Activated CD4-positive, alpha-beta T cell treated with anti-CD3 and anti-CD28 coated beads, Interleukin-2, amount 10 ng/mL, durations not matched to agents 7 days and 5 days (primary cell): ENCODE results near the gene EFCC1. TPM values are rescaled to one million over a fixed set of nuclear protein-coding genes. Genes with fewer than 3 reads are reported as not detected.

ENCODE experiments used
- CTCF ChIA-PET: fragments of 350-600 bp; sonication (Branson Sonifier 250); formaldehyde crosslinking; loops from one replicate; lab custom pipeline; 2021; ENCODE audit warnings: antibody characterized with exemption; lab: Charles Lee
- POLR2A ChIA-PET: fragments of 350-600 bp; sonication (Branson Sonifier 250); formaldehyde crosslinking; loops from one replicate; lab custom pipeline; 2021; ENCODE audit warnings: antibody characterized with exemption; lab: Charles Lee
- DNase-seq: peaks from one replicate; pipeline ENCODE4 v3.0.0-alpha.2; 2020
- H3K27ac Mint-ChIP-seq: one replicate; pipeline ENCODE4 v1.8.0; 2021; ENCODE audit warnings: mild to moderate bottlenecking, moderate library complexity, mixed read lengths
- H3K27me3 Mint-ChIP-seq: one replicate; pipeline ENCODE4 v1.8.0; 2021; ENCODE audit warnings: mixed read lengths
- H3K36me3 Mint-ChIP-seq: one replicate; pipeline ENCODE4 v1.8.0; 2021; ENCODE audit warnings: low read depth, mixed read lengths
- H3K4me1 Mint-ChIP-seq: one replicate; pipeline ENCODE4 v1.8.0; 2021; ENCODE audit warnings: mixed read lengths
- H3K4me3 Mint-ChIP-seq: one replicate; pipeline ENCODE4 v1.8.0; 2021; ENCODE audit warnings: mild to moderate bottlenecking, moderate library complexity, mixed read lengths
- H3K9me3 Mint-ChIP-seq: one replicate; pipeline ENCODE4 v1.8.0; 2021; ENCODE audit warnings: mixed read lengths
- total RNA-seq, 2 experiments: library from RNA; stranded (reverse); gene quantifications; one replicate each; pipeline ENCODE4 v1.2.3, GENCODE V29; 2021

EFCC1 gene
- total RNA-seq, 2 experiments from 2014 or later: 0.07 TPM; not detected in 1

DNA sequence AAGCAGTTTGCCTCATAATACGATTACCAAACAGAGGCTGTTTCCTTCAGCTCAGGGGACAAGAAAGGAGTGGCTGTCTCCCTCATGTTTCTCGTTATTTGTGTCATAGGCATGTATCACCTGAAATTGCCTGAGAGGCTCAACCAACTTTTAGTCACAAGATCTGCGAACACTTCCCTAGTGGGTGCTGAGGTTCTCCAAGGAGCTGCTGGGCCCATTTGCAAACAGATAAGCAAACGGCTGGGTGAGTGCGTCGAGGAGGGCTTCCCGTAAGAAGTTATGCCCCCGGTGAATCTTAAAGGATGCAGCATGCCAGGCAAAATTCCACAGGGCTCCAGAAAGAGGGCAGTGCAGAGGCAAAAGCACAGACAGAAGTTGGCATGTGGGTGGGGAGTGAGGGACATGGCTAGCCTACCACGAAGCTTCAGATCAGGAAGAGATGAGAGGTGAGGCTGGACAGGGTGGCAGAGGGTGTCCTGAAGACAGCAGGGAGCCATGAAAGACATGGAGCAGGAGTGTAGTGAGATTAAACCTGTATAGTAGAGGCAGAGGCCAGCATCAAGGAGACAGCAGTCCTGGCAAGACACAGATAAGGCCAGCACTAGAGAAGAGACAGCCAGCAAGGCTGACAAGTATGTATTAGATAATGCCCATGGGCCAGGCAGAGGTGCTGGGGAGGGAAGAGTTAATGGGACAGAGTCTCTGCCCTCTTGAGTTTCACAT, 55.5 kb downstream of the EFCC1 start:
- H3K27me3 Mint-ChIP-seq: peaks cover 3% of the 10 kb centered on the region
- peaks cover 17% of the 10 kb centered on the region for H3K4me1 Mint-ChIP-seq
- no peaks in the 10 kb centered on the region for H3K36me3 Mint-ChIP-seq
- no peak for DNase-seq
- ChIA-PET CTCF (interaction anchor here (1.1 to 1.4 kb wide), 3 partner anchors 12 to 30 kb away, joined by 3 to 4 read pairs (median 3); no protein-coding TSS in a partner anchor), POLR2A (no interaction called here)
- H3K9me3 Mint-ChIP-seq: no peaks in the 10 kb centered on the region
- H3K4me3 Mint-ChIP-seq: no peak overlapping the region
- H3K27ac Mint-ChIP-seq: no peak overlapping the region

DNA sequence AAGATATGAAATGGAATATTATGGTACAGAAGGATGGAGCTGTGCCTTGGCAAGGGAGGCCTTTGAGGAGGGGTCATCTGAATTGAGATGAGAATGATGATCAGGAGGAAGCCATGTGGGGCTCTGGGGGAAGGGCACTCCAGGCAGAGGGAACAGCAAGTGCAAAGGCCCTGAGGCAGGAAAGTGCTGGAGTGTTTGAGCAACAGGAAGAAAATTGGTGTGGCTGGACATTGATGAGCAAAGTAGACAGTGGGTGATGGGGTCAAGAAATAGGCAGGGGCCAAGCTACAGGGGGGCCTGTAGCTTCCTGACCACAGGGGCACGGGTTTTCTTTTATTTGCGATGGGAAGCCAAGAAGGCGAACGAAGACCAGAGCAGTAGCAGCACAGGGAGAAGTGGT, 56.1 kb downstream of the EFCC1 start:
- Mint-ChIP-seq H3K9me3 (no peaks in the 10 kb centered on the region), H3K36me3 (no peaks in the 10 kb centered on the region), H3K4me3 (no peak overlapping the region), H3K4me1 (peaks cover 17% of the 10 kb centered on the region), H3K27me3 (peaks cover 3% of the 10 kb centered on the region), H3K27ac (no peak overlapping the region)
- DNase-seq: no peak
- ChIA-PET POLR2A (no interaction called here), CTCF (interaction anchor here (1.1 to 1.6 kb wide), 4 partner anchors 11 to 190 kb away, joined by 3 to 4 read pairs (median 4); no protein-coding TSS in a partner anchor)

DNA sequence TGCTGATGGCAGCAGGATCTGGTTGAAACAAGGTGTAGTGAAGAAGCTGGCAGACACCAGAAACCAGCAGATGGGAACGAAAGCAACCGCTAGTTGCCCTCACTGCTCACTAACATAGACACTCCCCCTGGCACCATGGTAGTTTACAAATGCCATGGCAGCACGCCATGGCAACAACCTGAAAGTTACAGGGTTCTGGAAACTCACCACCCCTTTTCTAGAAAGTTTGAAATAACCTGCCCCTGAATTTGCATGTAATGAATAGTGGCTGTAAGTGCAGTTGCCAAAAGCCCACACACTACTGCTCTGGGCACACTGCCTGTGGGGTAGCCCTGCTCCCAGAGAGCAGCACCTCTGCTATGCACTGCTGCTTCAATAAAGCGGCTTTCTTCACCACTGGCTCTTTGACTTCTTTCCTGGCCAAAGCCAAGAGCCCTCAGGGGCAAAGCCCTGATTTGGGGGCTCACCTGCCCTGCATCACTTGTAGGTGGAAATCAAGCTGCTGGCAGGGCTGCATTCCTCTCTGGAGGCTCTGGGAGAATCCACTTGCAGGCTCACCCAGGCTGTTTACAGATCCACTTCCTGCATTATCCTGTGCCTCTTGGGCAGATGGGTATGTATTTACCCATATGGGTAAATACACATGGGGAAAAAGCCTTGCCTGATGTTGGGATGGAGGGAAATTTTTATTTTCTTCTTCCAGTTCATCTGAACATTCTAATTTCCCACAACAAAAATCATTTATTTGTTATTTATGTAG, 57.5 kb downstream of the EFCC1 start:
- Mint-ChIP-seq H3K4me1 (peaks cover 12% of the 10 kb centered on the region), H3K36me3 (no peaks in the 10 kb centered on the region), H3K27ac (no peak overlapping the region), H3K9me3 (no peaks in the 10 kb centered on the region), H3K27me3 (peaks cover 3% of the 10 kb centered on the region), H3K4me3 (no peak overlapping the region)
- CTCF ChIA-PET: interaction anchor here (1.6 kb wide), 1 partner anchor 188 kb away, joined by 4 read pairs; no protein-coding TSS in a partner anchor
- POLR2A ChIA-PET: no interaction called here
- peak; percentile 35 for DNase-seq

DNA sequence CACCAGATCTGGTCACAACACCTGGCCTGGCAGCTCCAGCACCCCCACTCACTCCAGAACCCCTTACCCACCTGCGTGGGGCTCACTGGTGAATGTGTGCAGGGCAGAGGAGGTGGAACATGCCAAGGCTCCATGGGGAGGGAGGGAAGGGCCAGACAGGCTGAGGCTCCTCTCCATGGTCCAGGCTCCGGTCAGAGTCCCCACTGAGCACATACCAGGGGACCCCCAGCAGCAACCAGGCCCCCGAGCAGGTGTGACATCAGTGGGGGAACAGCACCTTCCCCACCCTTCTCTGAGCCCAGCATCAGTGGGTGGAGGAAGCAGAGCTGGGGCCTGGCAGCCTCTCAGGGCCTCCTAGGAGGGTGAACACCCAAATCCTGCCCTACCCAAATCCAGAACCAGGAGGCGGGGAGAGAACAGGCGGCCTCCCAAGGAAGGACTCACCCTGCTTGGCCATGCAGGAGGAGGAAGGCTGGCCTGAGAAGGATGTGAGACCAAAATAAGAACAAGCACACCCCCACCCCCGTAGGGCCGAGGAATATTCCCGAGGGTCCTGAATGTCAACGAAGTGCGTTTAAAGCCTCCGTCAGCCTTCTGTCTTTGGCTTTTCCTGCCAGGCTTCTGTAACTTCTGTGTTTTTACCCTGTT, 58.3 kb downstream of the EFCC1 start:
- Mint-ChIP-seq H3K27ac (no peak overlapping the region), H3K36me3 (no peaks in the 10 kb centered on the region), H3K27me3 (peaks cover 3% of the 10 kb centered on the region), H3K9me3 (no peaks in the 10 kb centered on the region), H3K4me3 (no peak overlapping the region), H3K4me1 (peaks cover 9% of the 10 kb centered on the region)
- POLR2A ChIA-PET: no interaction called here
- CTCF ChIA-PET: no interaction called here
- DNase-seq: no peak

DNA sequence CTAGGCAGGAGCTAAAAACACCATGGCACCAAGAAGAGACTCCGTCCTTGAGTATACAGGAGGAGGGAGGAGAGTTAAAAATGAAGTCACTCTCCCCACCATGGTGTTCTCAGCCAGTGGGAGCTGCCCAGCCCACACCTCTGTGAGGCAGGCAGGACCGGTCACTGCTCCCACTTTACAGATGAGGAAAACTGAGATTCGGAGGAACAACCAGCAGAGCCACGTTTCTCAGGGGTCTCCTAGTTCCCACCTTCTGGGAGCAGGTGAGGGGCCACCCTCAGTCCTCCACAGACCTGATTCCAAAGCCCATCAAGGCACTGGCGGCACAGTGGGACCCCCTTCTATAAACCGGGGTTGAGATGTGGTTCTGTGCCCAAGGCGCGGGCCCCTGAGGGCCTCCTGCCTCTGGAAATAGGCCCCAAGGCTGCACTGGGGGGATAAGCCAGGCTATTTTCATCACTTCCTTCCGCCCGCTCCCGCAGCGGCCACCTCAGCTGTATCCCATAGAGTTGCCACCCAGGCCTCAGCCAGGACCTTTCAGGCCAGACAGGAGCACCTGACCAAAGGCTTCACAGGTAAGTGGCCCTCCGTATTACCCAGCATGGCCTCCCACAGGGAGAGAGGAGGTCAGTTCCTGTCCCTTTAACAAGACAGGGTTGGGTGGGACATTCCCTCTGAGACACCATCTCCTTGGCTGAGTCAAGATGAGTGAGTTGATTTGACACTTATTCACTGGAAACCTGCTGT, 59.3 kb downstream of the EFCC1 start, which contains the start of gene GP9:
Gene GP9 (plus strand): TSS at position 504 of the 747 bp plus-strand sequence. CDS start 961 bp downstream, outside the sequence.
- DNase-seq: no peak
- no peak within 1 kb of the TSS for H3K4me3 Mint-ChIP-seq
- peaks cover 9% of the 10 kb centered on the region for H3K4me1 Mint-ChIP-seq
- no peaks in the 10 kb centered on the region for H3K36me3 Mint-ChIP-seq
- H3K27me3 Mint-ChIP-seq: peaks cover 3% of the 10 kb centered on the region
- ChIA-PET CTCF (interaction anchor here (1.5 kb wide), 1 partner anchor 185 kb away, joined by 6 read pairs; no protein-coding TSS in a partner anchor), POLR2A (interaction anchor here (0.6 kb wide), 1 partner anchor 122 kb away, joined by 3 read pairs; no protein-coding TSS in a partner anchor)
- no peak within 1 kb of the TSS for H3K27ac Mint-ChIP-seq
- no peaks in the 10 kb centered on the region for H3K9me3 Mint-ChIP-seq

DNA sequence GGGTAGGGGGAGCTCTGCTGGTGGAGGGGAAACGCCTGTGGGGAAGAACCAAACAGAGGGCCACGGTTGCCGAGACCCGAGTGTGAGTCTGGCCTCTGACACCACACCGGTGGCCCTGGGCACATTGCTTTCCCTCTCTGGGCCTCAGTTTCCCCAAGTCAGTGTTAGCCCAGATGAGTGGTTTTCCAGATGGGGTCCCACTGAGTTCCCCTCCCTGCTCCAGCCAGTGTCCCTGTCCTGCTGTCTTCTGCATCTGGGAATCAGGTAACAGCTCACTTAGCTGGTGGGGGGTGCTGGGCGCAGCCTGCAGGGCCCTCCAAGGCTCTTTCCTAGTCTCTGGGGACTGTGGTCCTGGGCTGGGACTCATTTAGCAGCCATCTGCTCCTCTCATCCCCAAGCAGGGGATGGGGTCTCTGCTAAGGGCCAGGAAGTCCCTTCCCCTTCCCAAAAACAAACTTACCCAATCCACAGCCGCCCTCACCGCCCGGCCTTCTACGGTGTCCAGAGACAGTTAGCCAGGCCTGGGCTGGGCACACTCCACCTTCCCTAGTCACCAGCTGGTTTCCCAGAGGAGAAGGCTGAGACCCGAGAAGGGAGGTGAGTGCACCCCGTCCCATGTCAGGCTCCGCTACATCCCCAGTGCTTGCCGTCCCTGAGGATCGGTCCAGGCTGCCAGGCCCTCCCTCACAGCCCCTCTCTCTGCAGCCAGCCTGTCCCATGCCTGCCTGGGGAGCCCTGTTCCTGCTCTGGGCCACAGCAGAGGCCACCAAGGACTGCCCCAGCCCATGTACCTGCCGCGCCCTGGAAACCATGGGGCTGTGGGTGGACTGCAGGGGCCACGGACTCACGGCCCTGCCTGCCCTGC, 60.2 kb downstream of the EFCC1 start:
- POLR2A ChIA-PET: no interaction called here

DNA sequence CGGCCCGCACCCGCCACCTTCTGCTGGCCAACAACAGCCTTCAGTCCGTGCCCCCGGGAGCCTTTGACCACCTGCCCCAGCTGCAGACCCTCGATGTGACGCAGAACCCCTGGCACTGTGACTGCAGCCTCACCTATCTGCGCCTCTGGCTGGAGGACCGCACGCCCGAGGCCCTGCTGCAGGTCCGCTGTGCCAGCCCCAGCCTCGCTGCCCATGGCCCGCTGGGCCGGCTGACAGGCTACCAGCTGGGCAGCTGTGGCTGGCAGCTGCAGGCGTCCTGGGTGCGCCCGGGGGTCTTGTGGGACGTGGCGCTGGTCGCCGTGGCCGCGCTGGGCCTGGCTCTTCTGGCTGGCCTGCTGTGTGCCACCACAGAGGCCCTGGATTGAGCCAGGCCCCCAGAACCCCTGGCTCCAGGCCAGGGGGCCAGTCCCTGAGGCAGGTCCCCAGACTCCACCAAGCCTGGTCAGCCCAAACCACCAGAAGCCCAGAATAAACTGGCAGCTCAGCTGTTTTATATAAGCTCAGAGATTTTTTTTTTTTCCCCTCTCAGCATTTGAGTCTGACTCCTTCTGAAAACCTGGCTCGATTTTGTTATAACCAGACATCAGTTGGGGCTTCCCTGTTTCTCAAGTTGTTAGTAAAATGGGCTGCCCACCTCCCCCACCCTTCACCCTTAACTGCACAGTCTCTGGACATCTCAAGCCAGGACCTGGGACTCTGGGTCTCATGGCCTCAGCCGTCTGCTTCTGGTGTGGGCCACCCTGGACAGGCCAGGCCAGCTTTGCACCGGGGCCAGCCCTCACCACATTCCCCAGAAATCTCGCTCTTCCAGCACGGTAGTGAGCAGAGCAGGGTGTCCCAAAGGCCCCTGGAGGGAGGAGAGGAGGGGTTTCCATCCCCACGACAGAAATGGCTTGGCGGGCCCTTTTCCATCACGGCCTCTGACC, 61.1 kb downstream of the EFCC1 start:
- no peak for DNase-seq
- H3K27me3 Mint-ChIP-seq: peaks cover 2% of the 10 kb centered on the region
- no peaks in the 10 kb centered on the region for H3K9me3 Mint-ChIP-seq
- H3K27ac Mint-ChIP-seq: no peak overlapping the region
- CTCF ChIA-PET: interaction anchor here (0.6 to 9.6 kb wide), 5 partner anchors 11 to 184 kb away, joined by 3 to 83 read pairs (median 3); no protein-coding TSS in a partner anchor
- POLR2A ChIA-PET: interaction anchor here (0.6 kb wide), 1 partner anchor 56 kb away, joined by 3 read pairs; no protein-coding TSS in a partner anchor
- H3K4me1 Mint-ChIP-seq: peaks cover 9% of the 10 kb centered on the region
- H3K36me3 Mint-ChIP-seq: no peaks in the 10 kb centered on the region
- H3K4me3 Mint-ChIP-seq: no peak overlapping the region

More for the DNA sequence above, 60.2 kb downstream of the EFCC1 start:
- no peaks in the 10 kb centered on the region for H3K36me3 Mint-ChIP-seq
- no peak overlapping the region for H3K27ac Mint-ChIP-seq
- peaks cover 9% of the 10 kb centered on the region for H3K4me1 Mint-ChIP-seq
- DNase-seq: no peak
- H3K9me3 Mint-ChIP-seq: no peaks in the 10 kb centered on the region
- peaks cover 3% of the 10 kb centered on the region for H3K27me3 Mint-ChIP-seq
- CTCF ChIA-PET: interaction anchor here (1.5 to 9.6 kb wide), 2 partner anchors 10 to 185 kb away, joined by 6 to 83 read pairs; no protein-coding TSS in a partner anchor
- no peak overlapping the region for H3K4me3 Mint-ChIP-seq

DNA sequence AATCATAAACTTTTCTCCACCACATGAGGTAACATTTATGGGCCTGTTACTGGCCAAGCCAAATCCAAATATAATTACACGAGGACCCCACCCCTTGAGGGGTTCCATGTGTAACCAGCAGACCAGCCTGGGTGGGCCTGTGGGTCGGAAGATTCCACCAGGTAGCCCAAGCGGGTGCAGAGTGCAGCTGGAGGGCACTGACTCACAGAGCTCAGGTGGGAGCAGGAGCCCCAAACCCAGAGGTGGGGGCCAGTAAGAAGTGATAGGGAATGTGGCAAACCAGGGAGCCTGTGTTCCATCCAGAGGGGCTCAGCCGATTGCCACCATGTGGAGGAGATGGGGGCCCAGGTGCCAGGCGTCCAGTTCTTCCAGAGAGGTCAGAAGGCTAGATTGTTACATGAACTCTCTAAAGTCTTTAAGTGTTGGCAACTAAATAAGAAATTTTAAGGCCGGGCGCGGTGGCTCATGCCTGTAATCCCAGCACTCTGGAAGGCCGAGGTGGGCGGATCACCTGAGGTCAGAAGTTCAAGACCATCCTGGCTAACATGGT, 62.1 kb downstream of the EFCC1 start:
- CTCF ChIA-PET: interaction anchor here (0.6 to 9.6 kb wide), 5 partner anchors 10 to 279 kb away, joined by 3 to 83 read pairs (median 3); no protein-coding TSS in a partner anchor
- POLR2A ChIA-PET: no interaction called here
- Mint-ChIP-seq H3K27ac (peak overlapping the region; percentile 13), H3K36me3 (no peaks in the 10 kb centered on the region), H3K4me3 (no peak overlapping the region), H3K27me3 (no peaks in the 10 kb centered on the region), H3K9me3 (peaks cover 3% of the 10 kb centered on the region), H3K4me1 (peaks cover 13% of the 10 kb centered on the region)
- DNase-seq: no peak

DNA sequence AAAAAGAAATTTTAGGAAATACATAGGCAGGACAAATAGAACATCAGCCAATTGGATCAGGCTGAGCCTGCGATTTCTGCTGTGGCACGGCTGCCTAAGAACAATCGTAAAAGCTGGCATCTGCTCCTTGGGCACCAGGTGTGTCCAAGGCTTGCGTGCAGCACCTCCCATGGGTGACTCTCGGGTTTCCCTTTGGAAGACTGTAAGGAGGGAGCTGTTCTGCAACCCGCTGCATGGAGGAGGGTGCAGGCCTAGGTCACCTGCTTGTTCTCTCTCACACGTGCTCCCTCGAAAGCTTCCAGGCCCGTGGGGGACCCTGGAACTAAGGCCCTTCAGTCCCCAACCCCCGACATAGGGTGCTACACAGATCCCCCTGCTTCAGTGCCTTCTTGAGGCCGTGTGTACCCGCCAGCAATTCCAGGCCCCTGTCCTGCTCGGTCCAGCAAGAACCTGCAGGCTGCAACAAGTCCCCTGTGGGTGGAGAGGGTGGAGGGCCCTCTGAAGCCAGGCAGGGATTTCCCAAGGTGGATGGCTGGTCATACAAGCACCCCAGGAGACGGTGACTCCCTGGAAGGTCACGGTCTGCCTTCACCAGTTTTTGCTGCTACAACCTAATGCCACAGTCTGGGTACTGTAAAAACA, 62.9 kb downstream of the EFCC1 start:
- Mint-ChIP-seq H3K27me3 (no peaks in the 10 kb centered on the region), H3K4me1 (peaks cover 7% of the 10 kb centered on the region), H3K36me3 (no peaks in the 10 kb centered on the region), H3K9me3 (peaks cover 3% of the 10 kb centered on the region), H3K4me3 (no peak overlapping the region), H3K27ac (no peak overlapping the region)
- no peak for DNase-seq
- POLR2A ChIA-PET: interaction anchor here (0.6 kb wide), 1 partner anchor 173 kb away, joined by 4 read pairs; no protein-coding TSS in a partner anchor
- CTCF ChIA-PET: interaction anchor here (0.8 to 9.6 kb wide), 3 partner anchors 13 to 71 kb away, joined by 3 to 83 read pairs (median 6); no protein-coding TSS in a partner anchor
